Endothelial cell of umbilical vein (primary cell): ENCODE measurements around the gene ZNF844. TPM values are rescaled to one million over a fixed set of nuclear protein-coding genes. Genes with fewer than 3 reads are reported as not detected.

Source experiments
- BruUV-seq: library from RNA; stranded (reverse); fragments of 400-500 nt; replicated peaks from 2 replicates; lab custom pipeline; 2021; lab: Mats Ljungman, UMichigan
- CTCF ChIA-PET: fragments of 300-600, 350-600 bp; sonication (Branson Sonifier 250); formaldehyde crosslinking; loops from one replicate; lab custom pipeline; 2021; ENCODE audit warnings: antibody characterized with exemption, inconsistent platforms; lab: Charles Lee
- POLR2A ChIA-PET: fragments of 300-600, 350-600 bp; sonication (Branson Sonifier 250); formaldehyde crosslinking; loops from one replicate; lab custom pipeline; 2021; ENCODE audit warnings: antibody characterized with exemption, inconsistent platforms; lab: Charles Lee
- DNase-seq: peaks from one replicate; pipeline ENCODE4 v3.0.0-alpha.2; 2011; ENCODE audit warnings: low read depth, low spot score
- FAIRE-seq: peaks from 2 replicates; lab custom pipeline; 2011; peaks lifted over from hg19 to GRCh38; lab: Jason Lieb, UNC
- H2AFZ ChIP-seq: 2 replicates; pipeline ENCODE4 v1.6.0; 2012; ENCODE audit warnings: low read depth, low read length, control low read depth, inconsistent platforms
- H3K27ac ChIP-seq: 2 replicates; pipeline ENCODE4 v1.5.1; 2011; ENCODE audit warnings: low read depth, mild to moderate bottlenecking, control low read depth, low read length, moderate library complexity; ENCODE audit not compliant: insufficient read depth
- H3K27me3 ChIP-seq, 2 experiments: 2 replicates each; pipeline versions ENCODE4 v1.6.0 to v1.6.1; 2011; ENCODE audit warnings: low read length in 2 of 2, mixed read lengths in 1 of 2; ENCODE audit not compliant: control insufficient read depth in 2 of 2, insufficient read depth in 2 of 2
- H3K36me3 ChIP-seq, 2 experiments: 2 replicates in 1 of 2; 3 replicates in 1 of 2; pipeline ENCODE4 v1.5.1; 2011; ENCODE audit warnings: low read length in 2 of 2, mild to moderate bottlenecking in 1 of 2, moderate library complexity in 1 of 2; ENCODE audit not compliant: control insufficient read depth in 2 of 2, insufficient read depth in 2 of 2; ENCODE audit errors: extremely low read depth in 1 of 2
- H3K4me1 ChIP-seq: 3 replicates; pipeline ENCODE4 v1.5.1; 2011; ENCODE audit warnings: mild to moderate bottlenecking, low read length; ENCODE audit not compliant: control insufficient read depth, insufficient read depth; ENCODE audit errors: extremely low read depth
- H3K4me2 ChIP-seq: 2 replicates; pipeline ENCODE4 v1.6.1; 2011; ENCODE audit warnings: low read length, control low read depth, mixed read lengths; ENCODE audit not compliant: insufficient read depth
- H3K4me3 ChIP-seq, 3 experiments: fragments of 200-600 bp in 1 of 3; sonication (generic), shearing (Covaris generic) in 1 of 3; replicated peaks in 1 of 3; 2 replicates each; pipeline ENCODE4 v1.5.1; 2011 to 2016; ENCODE audit warnings: control low read depth in 3 of 3, low read length in 3 of 3, mild to moderate bottlenecking in 2 of 3, inconsistent platforms in 1 of 3, low read depth in 1 of 3, moderate library complexity in 1 of 3; ENCODE audit not compliant: insufficient read depth in 1 of 3
- H3K79me2 ChIP-seq: 2 replicates; pipeline ENCODE4 v1.6.0; 2012; ENCODE audit warnings: low read length, inconsistent platforms; ENCODE audit not compliant: control insufficient read depth, insufficient read depth
- H3K9ac ChIP-seq: replicated peaks from 2 replicates; pipeline ENCODE3; 2011; ENCODE audit warnings: low read length, control low read depth; ENCODE audit not compliant: insufficient read depth; ENCODE audit errors: extremely low read depth
- H3K9me1 ChIP-seq: replicated peaks from 3 replicates; pipeline ENCODE4 v1.6.0; 2011; ENCODE audit warnings: mild to moderate bottlenecking, low read length; ENCODE audit not compliant: control insufficient read depth, insufficient read depth; ENCODE audit errors: extremely low read depth
- H3K9me3 ChIP-seq: replicated peaks from 2 replicates; pipeline ENCODE4 v1.5.1; 2012; ENCODE audit warnings: low read length, inconsistent platforms; ENCODE audit not compliant: control insufficient read depth, insufficient read depth
- H4K20me1 ChIP-seq: replicated peaks from 2 replicates; pipeline ENCODE3; 2011; ENCODE audit warnings: mild to moderate bottlenecking, low read length; ENCODE audit not compliant: control insufficient read depth, insufficient read depth; ENCODE audit errors: extremely low read depth
- CTCF ChIP-seq, 2 donors: IDR thresholded peaks; 1 replicate in 1 of 2; 2 replicates in 1 of 2; pipeline ENCODE4 v1.5.1; 2011; ENCODE audit warnings: low read length in 2 of 2, mild to moderate bottlenecking in 2 of 2, moderate library complexity in 2 of 2, control low read depth in 1 of 2, inconsistent platforms in 1 of 2, low read depth in 1 of 2; ENCODE audit not compliant: insufficient read depth in 1 of 2; ENCODE audit errors: extremely low read depth in 1 of 2
- EZH2 ChIP-seq: IDR thresholded peaks from 2 replicates; pipeline ENCODE4 v1.6.1; 2012; ENCODE audit warnings: borderline replicate concordance, low read depth, mild to moderate bottlenecking, moderate library complexity, low read length, inconsistent platforms; ENCODE audit not compliant: severe bottlenecking
- FOS ChIP-seq: IDR thresholded peaks from 2 replicates; pipeline ENCODE4 v1.6.1; 2011; ENCODE audit warnings: mild to moderate bottlenecking, low read length, moderate library complexity, borderline replicate concordance; ENCODE audit not compliant: insufficient read depth
- GATA2 ChIP-seq: IDR thresholded peaks from 2 replicates; pipeline ENCODE4 v1.7.0; 2011; ENCODE audit warnings: low read depth, mild to moderate bottlenecking, moderate library complexity, mixed read lengths, low read length; ENCODE audit not compliant: insufficient read length, insufficient read depth
- JUN ChIP-seq: IDR thresholded peaks from 2 replicates; pipeline ENCODE4 v1.6.1; 2011; ENCODE audit warnings: borderline replicate concordance, low read depth; ENCODE audit not compliant: insufficient read length, insufficient read depth
- MAX ChIP-seq: IDR thresholded peaks from 2 replicates; pipeline ENCODE4 v1.6.1; 2011; ENCODE audit not compliant: insufficient read depth, insufficient read length
- MYC ChIP-seq: IDR thresholded peaks from one replicate; pipeline ENCODE4 v1.6.1; 2011; ENCODE audit warnings: mild to moderate bottlenecking, low read depth, low read length
- POLR2A ChIP-seq: IDR thresholded peaks from 2 replicates; pipeline ENCODE4 v1.6.1; 2012; ENCODE audit warnings: low read depth, mild to moderate bottlenecking, control low read depth, low read length
- POLR2AphosphoS5 ChIP-seq: IDR thresholded peaks from 2 replicates; pipeline ENCODE4 v1.6.1; 2012; ENCODE audit warnings: low read depth, mild to moderate bottlenecking, control low read depth, low read length, moderate library complexity; ENCODE audit not compliant: insufficient read depth
- dilution Hi-C: fragments of 300-500 bp; cut with MboI; formaldehyde crosslinking; loops from one replicate; pipeline ENCODE4 v1.15.0; 2019; ENCODE audit warnings: low sequenced_read_pairs; ENCODE audit not compliant: extremely low pct_ligation_motif_present
- intact Hi-C: fragments of 100-400 bp; cut with micrococcal nuclease; formaldehyde crosslinking; loops from one replicate; pipeline ENCODE4 v1.10.0; 2022
- polyA plus RNA-seq, 4 experiments: library from polyadenylated mRNA; depleted of rRNA in 3 of 4; stranded (reverse) in 3 of 4; unstranded in 1 of 4; fragments of >200 nt; gene quantifications; 2 replicates each; pipeline versions ENCODE4 v1.2.1 to v1.2.3, GENCODE V29; 2011 to 2012; ENCODE audit warnings: missing spikeins in 1 of 4
- total RNA-seq: library from RNA; stranded (reverse); gene quantifications from 2 replicates; pipeline ENCODE4 v1.2.3, GENCODE V29; 2021

ZNF844 gene
- total and polyA plus RNA-seq, 2 donors (not counting 3 experiments of a cell fraction or from before 2014, with no cell fraction given) = 0.90 to 3.8 TPM

- FAIRE-seq (no peak), DNase-seq (no peak)
- no peak overlapping the region for H2AFZ ChIP-seq
- no peaks in the 10 kb centered on the region for H4K20me1 ChIP-seq
- TF ChIP-seq POLR2AphosphoS5 (no peak), POLR2A (no peak), CTCF (IDR thresholded peaks at IDR 0.05; ENCODE audit: extremely low read depth in 1 of 2, insufficient read depth in 1 of 2, low read depth in 1 of 2, low read length in 2 of 2) (no peak), JUN (no peak), MAX (no peak), MYC (no peak), GATA2 (no peak), FOS (no peak), EZH2 (no peak)
- intact Hi-C loops = no loop called here
- H3K27me3 ChIP-seq = no peaks in the 10 kb centered on the region
- H3K4me2 ChIP-seq = no peak overlapping the region
- H3K27ac ChIP-seq = no peak overlapping the region
- ChIA-PET CTCF (no interaction called here), POLR2A (no interaction called here)
- BruUV-seq = no TSS peak
- no peaks in the 10 kb centered on the region for H3K9me1 ChIP-seq
- H3K36me3 ChIP-seq = peaks cover 0 to 13% of the 10 kb centered on the region in 2 experiments
- H3K79me2 ChIP-seq = no peaks in the 10 kb centered on the region
- no peak overlapping the region for H3K9ac ChIP-seq
- peaks cover 23% of the 10 kb centered on the region for H3K9me3 ChIP-seq
- dilution Hi-C loops = no loop called here
- no peaks in the 10 kb centered on the region for H3K4me1 ChIP-seq
- no peak overlapping the region for H3K4me3 ChIP-seq
These were observed 49.3 kb upstream of the ZNF844 start for GRCh38 chr19:12015015-12015752.
